RWPE2 (cell line): Measurements from ENCODE around the gene TSPEAR.

Source experiments
- ATAC-seq: fragments of 200-7000 bp; cut with Tn5 transposase; 3 replicates; pipeline ENCODE4 v1.9.1; 2021; ENCODE audit warnings: low read depth
- DNase-seq: peaks from one replicate; pipeline ENCODE4 v3.0.0-alpha.2; 2020; ENCODE audit warnings: low spot score
- H3K27ac ChIP-seq: fragments of 450-650 bp; 2 replicates; pipeline ENCODE4 v1.5.1; 2017; ENCODE audit warnings: mild to moderate bottlenecking; ENCODE audit not compliant: poor library complexity, severe bottlenecking
- H3K27me3 ChIP-seq: fragments of 250-450 bp; sonication (Bioruptor Pico); 2 replicates; pipeline ENCODE4 v1.5.1; 2021; ENCODE audit warnings: mild to moderate bottlenecking, moderate library complexity; ENCODE audit not compliant: insufficient read depth, poor library complexity, severe bottlenecking
- H3K36me3 ChIP-seq: fragments of 250-450 bp; sonication (Bioruptor Pico); 2 replicates; pipeline ENCODE4 v1.5.1; 2020; ENCODE audit warnings: low read depth, mild to moderate bottlenecking, moderate library complexity
- H3K4me1 ChIP-seq: fragments of 250-450 bp; sonication (Bioruptor Pico); 2 replicates; pipeline ENCODE4 v1.5.1; 2021; ENCODE audit warnings: mild to moderate bottlenecking, moderate library complexity; ENCODE audit not compliant: insufficient read depth, poor library complexity, severe bottlenecking
- H3K4me3 ChIP-seq: fragments of 250-450 bp; sonication (Bioruptor Pico); 2 replicates; pipeline ENCODE4 v1.5.1; 2021; ENCODE audit warnings: mild to moderate bottlenecking, moderate library complexity; ENCODE audit not compliant: severe bottlenecking
- H3K9me3 ChIP-seq: fragments of 250-450 bp; sonication (Bioruptor Pico); 2 replicates; pipeline ENCODE4 v1.5.1; 2021; ENCODE audit warnings: mild to moderate bottlenecking, moderate library complexity; ENCODE audit not compliant: severe bottlenecking
- TF ChIP-seq, protein P1 (sequence below): fragments of 450-650 bp; IDR thresholded peaks from one replicate; pipeline ENCODE4 v1.5.1; 2017; ENCODE audit warnings: mild to moderate bottlenecking, moderate library complexity; ENCODE audit not compliant: poor library complexity, severe bottlenecking

Gene TSPEAR

DNA sequence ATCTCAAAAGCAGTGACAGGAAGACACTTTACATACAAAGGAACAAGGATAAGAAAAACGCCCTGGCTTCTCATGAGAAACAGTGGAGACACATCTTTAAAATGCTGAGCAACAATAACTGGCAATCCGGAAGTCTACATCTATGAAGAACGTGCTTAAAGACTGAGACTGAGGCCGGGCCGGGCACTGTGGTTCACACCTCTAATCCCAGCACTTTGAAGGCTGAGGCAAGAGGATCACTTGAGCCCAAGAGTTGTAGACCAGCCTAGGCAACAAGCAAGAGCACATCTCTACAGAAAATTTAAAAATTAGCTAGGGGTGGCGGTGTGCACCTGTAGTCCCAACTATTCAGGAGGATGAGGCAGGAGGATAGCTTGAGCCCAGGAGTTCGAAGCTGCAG is 27.3 kb downstream of the TSPEAR start:
- no peak for DNase-seq
- Histone ChIP-seq H3K27me3 (peaks cover 27% of the 10 kb centered on the region), H3K36me3 (no peaks in the 10 kb centered on the region), H3K27ac (no peak overlapping the region), H3K4me3 (no peak overlapping the region), H3K9me3 (no peaks in the 10 kb centered on the region), H3K4me1 (no peaks in the 10 kb centered on the region)
- TF ChIP-seq, protein P1, sequence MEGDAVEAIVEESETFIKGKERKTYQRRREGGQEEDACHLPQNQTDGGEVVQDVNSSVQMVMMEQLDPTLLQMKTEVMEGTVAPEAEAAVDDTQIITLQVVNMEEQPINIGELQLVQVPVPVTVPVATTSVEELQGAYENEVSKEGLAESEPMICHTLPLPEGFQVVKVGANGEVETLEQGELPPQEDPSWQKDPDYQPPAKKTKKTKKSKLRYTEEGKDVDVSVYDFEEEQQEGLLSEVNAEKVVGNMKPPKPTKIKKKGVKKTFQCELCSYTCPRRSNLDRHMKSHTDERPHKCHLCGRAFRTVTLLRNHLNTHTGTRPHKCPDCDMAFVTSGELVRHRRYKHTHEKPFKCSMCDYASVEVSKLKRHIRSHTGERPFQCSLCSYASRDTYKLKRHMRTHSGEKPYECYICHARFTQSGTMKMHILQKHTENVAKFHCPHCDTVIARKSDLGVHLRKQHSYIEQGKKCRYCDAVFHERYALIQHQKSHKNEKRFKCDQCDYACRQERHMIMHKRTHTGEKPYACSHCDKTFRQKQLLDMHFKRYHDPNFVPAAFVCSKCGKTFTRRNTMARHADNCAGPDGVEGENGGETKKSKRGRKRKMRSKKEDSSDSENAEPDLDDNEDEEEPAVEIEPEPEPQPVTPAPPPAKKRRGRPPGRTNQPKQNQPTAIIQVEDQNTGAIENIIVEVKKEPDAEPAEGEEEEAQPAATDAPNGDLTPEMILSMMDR = no peak
- ATAC-seq = no peak

DNA sequence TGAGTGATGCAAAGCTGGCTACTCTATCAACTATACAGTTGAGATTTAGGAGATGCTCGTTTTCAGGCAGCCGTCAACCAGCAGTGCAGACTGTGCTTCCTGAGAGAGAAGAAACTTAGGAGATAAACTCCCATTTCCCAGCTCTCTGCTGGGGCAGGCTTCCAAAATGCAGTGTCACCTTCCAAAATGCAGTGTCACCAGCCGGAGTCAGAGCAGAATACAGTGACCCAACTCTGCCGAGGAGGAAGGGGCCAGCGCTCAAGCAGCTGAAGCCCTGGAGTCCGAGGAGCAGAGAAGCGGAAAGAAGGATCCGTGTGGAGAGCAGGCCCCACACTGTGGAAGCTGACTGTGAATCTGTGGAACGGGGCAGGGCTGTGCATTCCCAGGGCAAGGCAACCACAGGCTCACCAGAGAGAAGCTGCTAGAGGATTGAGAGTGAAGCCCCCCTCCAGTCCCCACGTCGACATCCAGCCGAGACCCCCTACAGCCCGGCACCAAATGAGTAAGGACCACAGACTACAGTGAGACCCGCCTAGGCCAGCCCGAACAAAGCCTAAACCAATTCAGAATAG is 28.7 kb downstream of the TSPEAR start:
- no peaks in the 10 kb centered on the region for H3K9me3 ChIP-seq
- DNase-seq (no peak), ATAC-seq (no peak)
- no peaks in the 10 kb centered on the region for H3K36me3 ChIP-seq
- H3K4me3 ChIP-seq = no peak overlapping the region
- TF ChIP-seq, protein P1 = no peak
- H3K4me1 ChIP-seq = no peaks in the 10 kb centered on the region
- peaks cover 28% of the 10 kb centered on the region for H3K27me3 ChIP-seq
- H3K27ac ChIP-seq = no peak overlapping the region

GRCh38 chr21:44681861-44682579 is 29.4 kb downstream of the TSPEAR start, which contains the start of gene KRTAP12-1:
Gene KRTAP12-1 (minus strand): TSS chr21:44682163. CDS start chr21:44682123, 40 bp downstream.
- TF ChIP-seq, protein P1 = no peak
- no peak within 1 kb of the TSS for H3K27ac ChIP-seq
- H3K36me3 ChIP-seq = no peaks in the 10 kb centered on the region
- no peak within 1 kb of the TSS for H3K4me3 ChIP-seq
- peaks cover 26% of the 10 kb centered on the region for H3K27me3 ChIP-seq
- ATAC-seq (no peak), DNase-seq (no peak)
- H3K4me1 ChIP-seq = no peaks in the 10 kb centered on the region
- no peaks in the 10 kb centered on the region for H3K9me3 ChIP-seq

- no peak overlapping the region for H3K27ac ChIP-seq
- no peaks in the 10 kb centered on the region for H3K36me3 ChIP-seq
- DNase-seq (no peak), ATAC-seq (no peak)
- no peaks in the 10 kb centered on the region for H3K4me1 ChIP-seq
- no peak overlapping the region for H3K4me3 ChIP-seq
- TF ChIP-seq, protein P1 = no peak
- peaks cover 32% of the 10 kb centered on the region for H3K27me3 ChIP-seq
- H3K9me3 ChIP-seq = no peaks in the 10 kb centered on the region
Measured at GRCh38 chr21:44681152-44681551, 30.2 kb downstream of the TSPEAR start.

GRCh38 chr21:44677881-44678280 is 33.5 kb downstream of the TSPEAR start:
- Histone ChIP-seq H3K27ac (no peak overlapping the region), H3K9me3 (no peaks in the 10 kb centered on the region), H3K27me3 (peaks cover 37% of the 10 kb centered on the region), H3K4me1 (no peaks in the 10 kb centered on the region), H3K36me3 (no peaks in the 10 kb centered on the region), H3K4me3 (no peak overlapping the region)
- ATAC-seq (no peak), DNase-seq (no peak)
- TF ChIP-seq, protein P1 = no peak
